AG08396 (cell line): ENCODE measurements around the gene PTPN7.
A peak's percentile ranks its signal among the peaks of the same experiment; 100 is the strongest.
"Not testable (repeated sequence)": the region's sequence is repeated elsewhere in the genome, so short reads cannot be mapped to it uniquely, and the experiment has no call there.

Source experiments
- DNase-seq: peaks from one replicate; pipeline ENCODE4 v3.0.0; 2012; ENCODE audit warnings: low spot score, mixed read lengths

PTPN7 gene

GRCh38 chr1:202167054-202167453, 6.7 kb upstream of the PTPN7 start:
- DNase-seq: not testable (repeated sequence)

- DNase-seq: no peak
Measured at GRCh38 chr1:202165942-202166843, 5.8 kb upstream of the PTPN7 start.

- DNase-seq: no peak
Measured at GRCh38 chr1:202165267-202165941, 5.0 kb upstream of the PTPN7 start.

- DNase-seq: no peak
Measured at GRCh38 chr1:202164271-202165037, 4.1 kb upstream of the PTPN7 start.

- DNase-seq: no peak
Measured at GRCh38 chr1:202163281-202164270, 3.2 kb upstream of the PTPN7 start.

GRCh38 chr1:202162418-202163280, 2.2 kb upstream of the PTPN7 start:
- no peak for DNase-seq

GRCh38 chr1:202162047-202162417, 1.6 kb upstream of the PTPN7 start:
- DNase-seq: no peak

GRCh38 chr1:202161151-202162046, 997 bp upstream of the PTPN7 start:
- DNase-seq: no peak

GRCh38 chr1:202159534-202160371, 649 bp downstream of the PTPN7 start:
- no peak for DNase-seq

- DNase-seq: no peak
Measured at GRCh38 chr1:202158810-202159533, 1.4 kb downstream of the PTPN7 start.

GRCh38 chr1:202157945-202158344, 2.5 kb downstream of the PTPN7 start:
- no peak for DNase-seq

- DNase-seq: no peak
Measured at GRCh38 chr1:202156590-202156989, 3.8 kb downstream of the PTPN7 start.

- DNase-seq: no peak
Measured at GRCh38 chr1:202155478-202156021, 4.9 kb downstream of the PTPN7 start.

- peak; percentile 60 for DNase-seq
Measured at GRCh38 chr1:202154766-202155477, 5.5 kb downstream of the PTPN7 start.

GRCh38 chr1:202154148-202154765, 6.1 kb downstream of the PTPN7 start:
- no peak for DNase-seq

- no peak for DNase-seq
Measured at GRCh38 chr1:202153284-202153683, 7.1 kb downstream of the PTPN7 start.
